ENCODE data around the gene RGS6.

Gene RGS6

DNA sequence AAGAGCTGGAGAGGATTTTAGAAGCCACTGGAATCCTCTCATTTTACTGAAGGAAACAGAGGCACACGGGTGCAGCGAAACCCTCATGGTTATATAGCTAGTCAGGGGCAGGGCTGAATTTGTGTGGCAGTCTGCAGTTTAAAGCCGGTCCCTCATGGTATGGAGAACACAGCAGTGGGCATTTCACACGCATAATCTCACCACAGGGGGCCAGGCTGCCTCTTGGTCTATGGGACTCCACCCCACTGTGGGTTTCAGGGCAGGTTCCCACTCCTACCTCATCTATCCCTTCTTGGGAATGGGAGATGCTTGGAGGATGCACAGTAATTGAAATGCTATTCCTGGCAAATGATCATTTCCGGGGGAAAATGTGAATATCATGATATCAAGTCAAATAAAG lies 400.6 kb downstream of the RGS6 start:
- no peak for DNase-seq

DNA sequence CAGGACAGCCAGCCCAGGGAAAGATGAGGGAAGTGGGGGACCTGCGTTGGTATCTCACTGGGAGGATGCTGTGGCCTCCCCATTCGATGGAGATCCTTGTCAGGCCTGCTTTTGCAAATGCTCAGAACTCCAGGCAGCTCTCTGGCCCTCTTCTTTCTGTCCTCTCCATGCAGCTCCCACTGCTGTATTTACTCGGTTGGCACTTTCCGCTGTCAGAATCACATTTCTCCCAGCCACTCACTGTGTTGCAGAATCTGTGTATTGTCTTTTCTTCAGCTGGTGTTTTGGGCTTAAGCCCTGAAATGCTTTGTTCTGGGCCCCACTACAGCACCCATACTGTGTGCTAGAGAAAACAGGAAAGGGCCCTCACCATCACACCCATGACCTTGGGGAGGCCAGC lies 401.1 kb downstream of the RGS6 start:
- no peak for DNase-seq

DNA sequence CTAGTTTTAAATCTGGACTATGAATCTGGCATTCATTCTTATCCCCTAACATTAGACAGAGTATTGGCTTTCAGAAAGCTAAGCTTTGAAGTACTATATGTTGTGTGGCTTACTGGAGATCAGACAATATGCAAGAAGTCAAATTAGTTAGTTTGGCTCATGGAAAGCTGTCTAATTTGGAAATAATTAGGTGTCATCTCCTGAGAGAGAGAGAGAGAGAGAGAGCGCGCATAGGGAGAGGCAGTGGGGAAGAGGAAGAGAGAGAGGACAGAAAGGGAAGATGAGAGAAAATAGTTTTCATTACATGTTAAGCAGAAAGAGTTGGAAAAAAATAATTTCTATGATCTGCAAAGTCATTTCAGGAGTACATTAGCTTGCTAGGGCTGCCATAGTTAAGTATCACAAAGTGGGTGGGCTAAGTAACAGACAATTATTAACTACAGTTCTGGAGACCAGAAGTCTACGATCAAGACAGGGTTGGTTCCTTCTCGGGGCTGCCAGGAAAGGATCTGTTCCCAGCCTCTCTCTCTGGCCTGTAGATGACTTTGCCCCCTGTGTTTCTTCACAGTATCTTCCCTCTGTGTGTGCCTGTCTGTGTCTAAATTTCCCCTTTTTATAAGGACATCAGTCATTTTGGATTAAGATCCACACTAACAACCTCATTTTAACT lies 404.2 kb downstream of the RGS6 start:
- no peak for DNase-seq

DNA sequence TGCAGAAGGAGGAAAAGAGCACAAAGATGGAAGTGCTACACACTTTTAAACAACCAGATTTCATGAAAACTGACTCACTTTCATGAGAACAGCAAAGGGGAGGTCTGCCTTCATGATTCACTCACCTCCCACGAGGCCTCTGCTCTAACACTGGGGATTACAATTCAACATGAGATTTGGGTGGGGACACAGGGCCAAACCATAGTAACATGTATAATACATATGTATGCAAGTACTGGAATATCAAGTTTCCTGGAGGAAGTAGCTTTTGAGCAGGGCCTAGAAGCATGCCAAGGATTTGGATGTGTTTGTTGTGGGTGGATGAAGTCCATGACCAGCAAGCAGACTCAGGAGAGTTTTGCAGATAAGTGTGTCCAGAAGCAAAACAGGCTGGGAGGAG lies 409.0 kb downstream of the RGS6 start:
- no peak for DNase-seq

DNA sequence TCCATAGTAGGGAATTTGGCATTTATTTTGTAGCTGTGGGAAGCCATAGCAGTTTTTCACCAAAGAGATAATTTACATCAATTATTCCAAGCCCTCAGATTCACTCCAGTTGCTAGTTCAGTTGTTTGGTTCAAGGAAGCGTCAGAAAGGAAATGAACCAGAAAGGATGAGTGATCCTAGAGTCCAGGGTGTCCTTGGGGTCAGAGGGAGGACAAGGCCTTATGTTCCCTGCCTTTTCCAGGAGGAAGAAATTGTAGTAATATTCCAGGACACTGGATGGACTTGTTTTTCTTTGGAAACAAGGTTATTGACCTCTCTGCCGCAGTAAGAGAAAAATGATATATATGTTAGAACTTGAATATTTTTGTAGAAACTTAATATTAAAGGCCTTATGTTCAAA lies 409.5 kb downstream of the RGS6 start:
- no peak for DNase-seq

DNA sequence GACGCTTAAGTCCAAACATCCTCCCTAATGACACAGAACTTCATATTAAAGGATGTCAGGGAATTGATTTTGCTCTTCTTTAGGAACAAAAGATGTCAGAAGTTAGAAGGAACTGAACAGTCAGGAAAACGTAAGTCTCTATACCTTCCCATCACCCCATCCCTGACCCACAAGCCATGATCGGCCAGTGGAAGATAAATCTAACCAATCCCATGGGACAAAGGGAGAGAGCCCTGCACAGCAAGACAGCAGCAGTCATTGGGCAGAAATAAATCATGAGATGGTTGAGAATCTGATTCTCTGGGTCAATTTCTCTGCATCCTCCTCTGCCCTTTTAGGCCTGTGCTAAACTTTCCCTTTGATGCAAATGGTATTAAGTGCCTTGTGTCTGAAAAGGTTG lies 414.9 kb downstream of the RGS6 start:
- DNase-seq, result no peak

DNA sequence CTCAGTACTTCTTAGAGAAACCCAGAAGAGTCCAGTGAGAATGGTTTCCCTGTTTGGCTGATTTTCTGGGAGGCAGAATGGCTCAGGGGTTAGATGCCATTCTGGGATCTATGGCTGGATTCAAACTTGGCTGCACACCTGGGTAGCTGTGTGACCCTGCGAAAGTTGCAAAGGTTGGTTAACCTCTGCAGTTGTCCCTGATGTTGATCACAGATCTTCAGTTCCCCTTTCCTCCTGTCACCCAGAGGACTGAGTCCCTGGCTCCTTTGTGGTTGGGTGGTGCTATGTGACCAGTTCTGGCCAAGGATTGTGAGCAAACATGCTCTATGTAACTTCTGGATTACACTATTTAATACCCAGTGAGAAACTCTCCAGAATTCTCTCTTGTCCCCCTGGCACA lies 418.0 kb downstream of the RGS6 start:
- no peak for DNase-seq

DNA sequence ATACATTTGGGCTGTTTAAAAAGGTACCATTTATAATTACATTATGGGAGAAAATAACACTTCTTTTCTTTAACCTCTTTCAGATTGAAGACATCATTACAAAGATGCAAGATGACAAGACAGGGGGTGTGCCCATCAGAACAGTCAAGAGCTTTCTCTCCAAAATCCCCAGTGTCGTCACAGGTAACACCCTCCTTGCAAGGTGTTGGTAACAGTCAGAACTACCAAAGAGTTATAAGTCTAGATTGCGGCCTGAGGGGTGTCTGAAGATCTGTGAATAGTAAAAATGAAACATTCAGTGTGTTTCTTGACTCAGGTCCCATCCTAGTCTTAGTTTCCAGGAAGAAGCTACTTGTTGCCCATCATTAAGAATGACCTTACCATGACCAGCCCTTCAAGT lies 419.8 kb downstream of the RGS6 start:
- no peak for DNase-seq

DNA sequence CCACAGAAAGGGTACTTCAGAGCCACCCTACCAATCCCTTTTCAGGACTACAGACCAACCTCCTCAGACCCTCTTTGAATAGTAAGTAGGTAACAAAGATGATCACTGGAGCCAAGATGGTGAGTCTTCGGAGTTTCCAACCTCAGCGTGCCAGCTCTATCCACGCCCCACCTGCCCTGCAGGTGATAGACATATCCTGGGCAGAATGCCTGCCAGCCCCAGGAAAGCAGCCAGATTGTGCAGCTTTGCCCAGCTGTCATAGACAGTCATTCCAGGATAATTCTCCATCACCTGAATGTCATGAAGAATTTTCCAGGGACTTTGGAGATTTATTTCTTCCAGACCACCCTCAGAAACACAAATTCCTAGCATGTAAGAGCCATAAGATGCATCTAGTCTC lies 434.4 kb downstream of the RGS6 start:
- DNase-seq, result no peak

DNA sequence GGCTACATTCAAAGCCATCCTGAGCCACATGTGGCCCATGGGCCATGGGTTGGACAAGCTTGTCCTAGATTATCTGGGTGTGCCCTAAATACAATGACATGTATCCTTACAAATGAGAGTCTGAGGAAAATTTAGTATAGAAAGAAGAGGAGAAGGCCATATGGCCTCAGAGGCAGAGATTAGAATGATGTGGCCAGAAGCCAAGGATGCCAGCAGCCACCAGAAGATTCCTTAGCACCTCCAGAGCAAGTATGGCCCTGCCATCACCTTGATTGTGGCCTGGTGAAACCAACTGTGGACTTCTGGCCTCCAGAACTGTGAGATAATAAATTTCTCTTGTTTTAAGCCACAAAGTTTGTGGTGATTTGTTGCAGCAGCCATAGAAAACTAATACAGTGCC lies 436.9 kb downstream of the RGS6 start:
- no peak for DNase-seq

DNA sequence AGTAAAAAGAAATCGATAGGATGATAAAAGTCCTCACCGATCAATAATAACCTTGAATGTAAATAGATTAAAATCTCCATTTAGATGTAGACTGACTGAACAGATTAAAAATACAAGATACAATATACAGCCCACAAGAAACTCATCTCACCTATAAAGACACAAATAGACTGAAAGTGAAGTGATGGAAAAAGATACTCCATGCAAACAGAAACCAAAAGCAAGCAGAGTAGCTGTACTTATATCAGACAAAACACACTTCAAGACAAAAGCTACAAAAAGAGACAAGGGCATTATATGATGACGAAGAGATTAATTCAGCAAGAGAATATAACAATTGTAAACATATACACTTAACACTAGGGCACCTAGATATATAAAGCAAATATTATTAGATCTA lies 444.8 kb downstream of the RGS6 start:
- DNase-seq, result no peak

DNA sequence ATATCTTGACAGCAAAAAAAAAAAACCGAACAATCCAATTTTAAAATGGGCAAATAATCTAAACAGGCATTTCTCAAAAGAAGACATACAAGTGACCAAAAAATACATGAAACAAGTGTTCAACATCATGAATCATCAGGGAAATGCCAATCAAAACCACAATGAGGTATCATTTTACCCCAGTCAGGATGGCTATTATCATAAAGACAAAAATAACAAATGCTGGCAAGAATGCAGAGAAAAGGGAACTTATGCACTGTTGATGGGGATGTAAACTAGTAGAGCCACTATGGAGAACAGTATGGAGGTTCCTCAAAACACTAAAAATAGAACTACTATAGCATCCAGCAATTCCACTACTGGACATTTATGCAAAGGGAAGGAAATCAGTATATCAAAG lies 448.2 kb downstream of the RGS6 start:
- peak; percentile 51 to 88 (median 71) for DNase-seq

DNA sequence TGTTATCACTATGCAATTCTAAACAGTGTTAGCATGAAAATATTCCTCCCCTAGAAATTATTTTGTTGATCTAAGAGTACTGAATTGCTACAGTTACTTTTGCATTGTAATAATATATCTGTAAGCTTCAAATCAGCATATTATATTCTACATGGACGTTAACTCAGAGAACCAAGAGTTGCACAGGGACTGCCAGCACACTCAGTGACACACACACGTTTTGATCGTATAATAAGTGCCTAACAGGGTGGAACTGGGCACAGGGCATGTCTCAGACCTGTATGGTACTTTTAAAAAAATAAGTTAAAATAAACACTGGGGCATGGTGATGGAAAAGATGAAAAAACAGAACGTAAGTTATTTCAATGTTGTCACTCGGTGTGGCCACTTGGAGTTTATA lies 451.6 kb downstream of the RGS6 start:
- DNase-seq, result no peak

DNA sequence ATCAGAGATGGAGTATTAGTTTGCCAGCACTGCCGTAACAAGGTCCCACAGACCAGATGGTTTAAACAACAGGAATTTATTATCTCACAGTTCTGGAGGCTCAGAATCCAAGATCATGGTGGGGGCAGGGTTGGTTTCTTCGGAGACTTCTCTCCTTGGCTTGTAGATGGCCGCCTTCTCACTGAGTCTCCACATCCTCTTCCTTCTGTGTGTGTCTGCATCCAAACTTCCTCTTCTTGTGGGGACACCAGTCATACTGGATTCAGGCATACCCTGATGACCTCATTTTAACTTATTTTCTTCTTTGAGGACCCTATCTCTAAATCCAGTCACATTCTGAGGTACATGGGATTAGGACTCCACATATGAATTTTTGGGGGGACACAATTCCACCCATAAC lies 455.5 kb downstream of the RGS6 start:
- DNase-seq, result peak; percentile 63 to 73 (median 73)

DNA sequence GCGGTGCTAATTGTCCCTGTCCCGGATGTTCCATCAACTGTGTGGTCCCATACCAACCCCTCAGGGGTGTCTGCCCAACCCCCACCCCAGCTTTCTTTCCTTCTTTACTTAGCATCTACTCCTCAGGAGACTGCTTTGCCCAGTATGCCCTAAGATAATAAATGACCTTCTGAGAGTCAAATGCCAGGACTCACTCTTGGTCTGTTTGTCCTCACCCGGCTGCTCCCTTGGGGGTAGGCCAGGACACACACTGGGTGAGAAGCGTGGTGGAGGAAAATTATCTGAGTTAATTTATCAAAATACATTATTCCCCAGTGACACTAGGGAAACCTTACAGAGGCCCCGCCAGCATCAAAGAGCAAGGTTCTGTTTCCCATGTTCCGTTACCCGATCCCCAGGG lies 457.0 kb downstream of the RGS6 start:
- DNase-seq, result no peak

DNA sequence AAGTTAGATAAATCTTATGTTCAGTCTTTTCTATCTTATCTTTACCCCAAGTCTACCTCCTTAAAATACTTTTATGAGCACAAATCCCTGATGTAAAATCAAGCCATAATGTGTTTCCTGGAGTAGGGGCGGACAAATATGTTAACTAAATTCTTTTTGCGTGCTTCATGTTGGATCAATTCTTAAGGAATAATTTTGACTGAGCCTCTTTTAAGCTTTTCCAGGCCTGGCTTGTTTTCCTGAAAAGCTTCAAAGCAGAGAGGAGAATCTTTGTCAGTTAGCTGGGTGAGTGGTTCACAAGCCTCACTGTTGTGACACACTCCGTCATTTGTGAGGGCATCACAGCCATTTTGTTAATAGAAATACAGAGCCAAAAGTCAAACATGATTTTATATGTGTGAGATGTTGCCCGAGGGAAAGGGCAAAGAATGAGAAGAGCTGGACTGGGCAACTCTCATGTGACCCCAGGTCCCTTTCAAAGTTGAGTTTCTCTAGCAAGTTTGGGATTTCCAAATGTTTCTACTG lies 468.9 kb downstream of the RGS6 start:
- DNase-seq, result no peak

DNA sequence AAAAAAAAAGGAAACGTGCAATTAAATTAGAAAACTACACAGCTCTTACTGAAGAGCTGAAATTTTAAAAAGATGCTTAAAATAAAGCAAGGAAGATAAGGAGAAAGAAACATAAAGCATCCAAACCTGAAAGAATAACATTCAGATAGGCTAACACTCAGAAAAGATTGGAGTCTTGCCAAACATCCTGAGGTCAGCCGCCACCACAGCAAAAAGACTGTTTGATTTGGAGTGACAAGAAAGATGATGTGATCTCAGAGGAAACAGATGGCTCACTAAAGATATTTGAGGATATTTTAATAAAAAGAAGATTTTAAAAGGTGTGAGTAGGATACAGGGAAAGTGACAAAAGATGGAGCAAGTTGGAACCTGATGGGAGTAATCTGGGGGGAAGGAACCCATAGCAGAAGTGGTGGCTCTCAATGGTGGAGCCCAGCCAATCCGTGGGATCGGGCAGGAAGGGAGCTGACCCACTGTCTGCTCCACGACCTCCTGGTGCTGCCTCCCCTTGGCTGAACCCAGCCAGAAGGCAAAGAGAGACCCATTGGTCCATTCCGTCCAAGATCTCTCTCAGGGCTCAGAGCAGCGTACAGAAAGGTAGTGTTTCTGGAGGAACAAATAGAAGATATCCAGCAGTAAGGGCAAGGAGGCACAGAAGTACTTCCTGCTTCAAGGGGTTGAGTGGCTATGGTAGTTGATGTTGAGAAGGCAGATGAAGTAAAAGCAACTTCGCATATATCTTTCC lies 469.6 kb downstream of the RGS6 start:
- no peak for DNase-seq

DNA sequence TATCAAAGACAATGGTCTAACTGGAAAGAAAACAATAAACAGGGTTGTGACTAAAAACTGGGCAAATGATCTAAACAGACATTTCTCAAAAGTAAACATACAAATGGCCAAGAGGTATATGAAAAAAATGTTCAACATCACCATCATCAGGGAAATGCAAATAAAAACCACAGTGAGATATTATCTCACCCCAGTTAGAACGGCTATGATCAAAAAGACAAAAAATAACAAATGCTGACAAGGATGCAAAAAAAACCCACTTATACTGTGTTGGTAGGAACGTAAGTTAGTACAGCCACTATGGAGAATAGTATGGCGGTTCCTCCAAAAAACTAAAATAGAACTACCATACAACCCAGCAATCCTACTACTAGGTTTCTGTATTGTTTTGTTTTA lies 470.1 kb downstream of the RGS6 start:
- DNase-seq, result no peak

DNA sequence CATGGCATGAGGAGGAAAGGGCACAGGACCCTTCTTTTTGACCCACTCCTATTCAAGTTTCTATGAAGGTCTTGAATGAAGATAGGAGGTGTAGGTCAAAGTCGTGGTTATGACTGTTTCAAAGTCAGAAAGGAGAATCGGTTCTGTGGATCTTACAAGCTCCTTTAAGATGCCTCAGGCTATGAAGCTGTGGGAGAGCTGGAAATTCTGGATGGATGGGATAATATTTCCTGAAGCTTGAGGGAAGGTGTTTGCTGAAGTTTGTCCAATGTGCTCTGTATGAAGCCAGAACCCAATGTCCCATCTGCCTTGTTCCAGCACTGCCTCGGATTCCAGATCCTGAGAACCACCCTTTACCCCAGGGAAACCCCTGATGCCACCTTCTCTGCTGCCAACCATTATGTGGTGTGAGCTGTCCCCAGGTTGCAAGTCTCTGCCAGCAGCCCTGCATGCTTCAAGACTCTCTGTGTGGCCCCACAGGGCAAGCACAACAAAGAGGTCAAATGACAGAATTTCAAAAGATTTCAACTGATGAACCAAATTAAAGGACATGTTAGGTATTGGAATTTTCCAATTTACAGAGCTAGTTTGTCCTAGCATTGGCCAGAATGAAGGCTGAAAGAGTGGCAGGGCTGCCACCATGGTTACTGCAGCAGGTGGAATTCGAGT lies 472.0 kb downstream of the RGS6 start:
- DNase-seq, result no peak

DNA sequence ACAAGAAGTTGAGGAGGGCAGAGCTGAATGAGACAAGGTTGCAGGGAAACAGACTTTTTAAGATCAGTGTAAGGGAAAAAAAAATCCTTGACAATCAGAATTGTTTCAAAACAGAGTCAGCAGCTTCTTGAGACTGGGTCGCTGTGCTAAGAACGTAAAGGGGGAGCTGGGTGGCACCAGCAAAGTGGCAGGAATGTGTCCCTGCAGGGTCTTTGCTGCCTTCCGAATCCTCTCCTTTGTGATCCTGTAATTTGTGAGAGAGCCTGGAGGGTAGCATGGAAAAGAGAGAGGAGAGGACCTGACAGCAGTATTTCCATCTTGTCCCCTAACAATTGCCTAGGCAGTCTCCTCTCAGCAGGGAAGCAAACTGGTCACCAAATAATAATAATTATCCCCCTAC lies 472.8 kb downstream of the RGS6 start:
- no peak for DNase-seq

DNA sequence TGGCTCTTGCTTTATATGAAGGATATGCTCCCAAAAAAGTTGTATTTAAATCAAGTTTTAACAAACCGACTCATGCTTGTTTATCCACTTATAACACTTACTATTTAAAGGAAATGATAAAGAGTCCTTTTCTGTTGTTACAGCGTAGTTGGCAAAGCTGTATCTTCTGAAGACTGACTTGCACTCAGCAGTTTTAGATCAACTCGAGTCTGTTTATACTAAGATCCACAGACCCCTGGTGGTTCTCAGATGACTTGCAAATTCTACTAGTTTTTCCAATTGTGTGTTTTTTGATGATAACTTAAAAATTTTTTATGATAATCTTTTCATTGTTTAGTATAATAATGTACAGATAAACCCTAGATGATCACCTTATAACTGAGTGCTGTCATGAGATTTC lies 475.8 kb downstream of the RGS6 start:
- no peak for DNase-seq

DNA sequence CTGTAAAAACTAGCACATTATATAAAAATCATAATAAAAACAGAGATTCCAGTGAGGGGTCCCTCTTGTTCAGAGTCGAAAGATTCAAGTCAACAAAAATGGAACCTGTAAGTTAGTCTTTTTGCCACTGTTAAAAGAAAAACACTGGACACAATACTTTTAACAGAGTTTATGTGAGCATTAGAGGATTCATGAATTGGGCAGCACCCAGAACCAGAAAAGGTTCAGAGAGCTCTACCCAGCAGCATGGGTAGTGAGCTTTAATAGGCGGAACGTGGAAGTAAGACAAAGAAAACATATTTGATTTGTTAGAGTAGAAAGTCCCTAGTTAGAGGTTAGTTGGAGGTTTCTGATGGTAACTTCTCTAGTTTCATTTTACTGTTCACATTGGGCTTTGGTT lies 476.8 kb downstream of the RGS6 start:
- DNase-seq, result no peak

DNA sequence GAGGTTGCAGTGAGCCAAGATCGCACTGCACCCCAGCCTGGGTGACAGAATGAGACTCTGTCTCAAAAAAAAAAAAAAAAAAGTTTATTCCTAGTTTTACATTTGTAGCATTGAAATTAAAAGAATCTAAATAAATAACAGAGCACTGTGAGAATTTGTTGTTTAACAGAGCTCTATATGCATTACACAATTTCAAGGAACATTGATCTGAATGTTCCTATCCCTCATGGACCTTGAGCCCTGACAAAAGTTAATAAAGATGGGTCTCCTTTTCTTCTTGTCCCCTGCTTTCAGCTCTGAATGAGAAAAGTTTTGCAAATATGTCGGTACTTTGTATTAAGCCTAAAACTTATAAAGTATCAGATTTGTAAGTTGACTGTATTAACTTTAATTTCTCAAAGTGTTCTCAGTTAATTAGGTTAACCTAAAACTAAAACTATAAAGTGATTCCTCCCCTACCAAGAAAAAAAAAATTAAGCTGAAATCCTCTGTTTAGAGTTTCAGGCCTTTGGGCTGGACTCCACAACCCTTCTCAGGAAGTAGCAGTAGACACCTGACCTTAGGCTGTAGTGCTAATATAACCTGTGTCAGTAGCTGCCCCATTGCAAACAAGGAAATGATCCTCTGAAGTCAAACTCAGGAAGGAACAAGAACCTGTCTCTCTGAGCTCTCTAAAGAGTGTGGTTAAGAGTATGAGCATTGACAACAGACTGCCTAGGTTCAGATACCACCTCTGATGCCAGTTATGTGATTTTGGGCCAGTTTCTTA lies 484.0 kb downstream of the RGS6 start:
- no peak for DNase-seq
